SK-N-MC (cell line): ENCODE results near the gene VOPP1.

Experiments used
- EZH2 ChIP-seq: fragments of 200-600 bp; sonication (generic); IDR thresholded peaks from one replicate; pipeline ENCODE4 v1.6.1; 2017; ENCODE audit warnings: antibody characterized with exemption
- FOXP2 ChIP-seq: optimal IDR thresholded peaks from 2 replicates; pipeline ENCODE3; 2011; ENCODE audit warnings: mild to moderate bottlenecking, moderate library complexity; ENCODE audit not compliant: insufficient read depth; ENCODE audit errors: extremely low read length, control extremely low read depth
- POLR2AphosphoS5 ChIP-seq: IDR thresholded peaks from 2 replicates; pipeline ENCODE4 v1.6.1; 2012; ENCODE audit warnings: mild to moderate bottlenecking, low read depth, low read length, borderline replicate concordance

DNA sequence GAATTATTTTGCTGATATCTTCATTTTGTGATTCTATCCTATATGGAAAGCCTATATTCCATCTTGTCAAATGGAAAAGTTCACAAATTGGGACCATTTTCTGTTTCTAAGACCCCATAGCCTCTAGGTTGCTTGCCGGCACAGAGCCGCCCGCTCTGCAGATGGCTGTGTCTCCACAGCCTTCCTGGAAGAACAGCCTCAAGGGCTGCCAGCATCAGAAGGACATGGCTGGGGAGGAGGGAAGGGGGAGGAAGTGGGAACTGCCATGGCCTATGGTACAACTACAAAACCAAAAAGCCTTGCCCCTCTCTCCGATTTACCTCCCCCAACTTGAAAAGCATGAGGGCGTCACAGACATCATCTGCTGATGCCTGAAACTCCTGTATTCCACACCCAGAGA is 131.3 kb downstream of the VOPP1 start:
- no peak for TF ChIP-seq EZH2
- no peak for TF ChIP-seq POLR2AphosphoS5
- TF ChIP-seq FOXP2, result no peak
